ENCODE results near the gene ADO. TPM values are rescaled to one million over a fixed set of nuclear protein-coding genes. Genes with fewer than 3 reads are reported as not detected.
A peak's percentile ranks its signal among the peaks of the same experiment; 100 is the strongest.

ADO gene
- total RNA-seq, 2 experiments from 2014 or later: 22.5 to 23.3 TPM

DNA sequence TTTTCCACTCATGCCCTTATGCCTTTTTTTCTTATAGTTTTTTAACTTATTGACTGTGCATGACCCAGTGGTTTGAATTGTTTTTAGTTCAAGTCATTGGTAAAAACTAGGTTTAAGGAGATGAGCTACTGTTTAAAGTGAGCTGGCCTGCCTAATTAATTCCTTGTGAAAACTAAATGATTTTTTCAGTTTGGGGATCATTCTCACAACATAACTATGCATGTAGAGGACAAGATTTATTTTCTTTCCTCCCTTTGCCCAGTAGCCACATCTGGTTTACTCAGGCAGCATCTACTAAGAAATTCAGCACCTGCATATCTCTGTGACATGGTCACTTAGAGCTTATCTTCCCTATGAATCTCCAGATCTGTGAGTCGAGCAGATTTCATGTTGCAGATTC, 1.7 kb downstream of the ADO start:
- Mint-ChIP-seq H3K36me3 (peaks cover 45% of the 10 kb centered on the region), H3K4me1 (peaks cover 55% of the 10 kb centered on the region), H3K9me3 (no peaks in the 10 kb centered on the region), H3K4me3 (peak overlapping the region; percentile 94), H3K27me3 (no peaks in the 10 kb centered on the region), H3K27ac (peak overlapping the region; percentile 2)
- no peak for DNase-seq

- no peak for DNase-seq
- Mint-ChIP-seq H3K27me3 (no peaks in the 10 kb centered on the region), H3K4me3 (no peak overlapping the region), H3K27ac (peak overlapping the region; percentile 79), H3K36me3 (peaks cover 73% of the 10 kb centered on the region), H3K9me3 (no peaks in the 10 kb centered on the region), H3K4me1 (peaks cover 70% of the 10 kb centered on the region)
Measured at GRCh38 chr10:62810156-62810902, 5.8 kb downstream of the ADO start.

DNA sequence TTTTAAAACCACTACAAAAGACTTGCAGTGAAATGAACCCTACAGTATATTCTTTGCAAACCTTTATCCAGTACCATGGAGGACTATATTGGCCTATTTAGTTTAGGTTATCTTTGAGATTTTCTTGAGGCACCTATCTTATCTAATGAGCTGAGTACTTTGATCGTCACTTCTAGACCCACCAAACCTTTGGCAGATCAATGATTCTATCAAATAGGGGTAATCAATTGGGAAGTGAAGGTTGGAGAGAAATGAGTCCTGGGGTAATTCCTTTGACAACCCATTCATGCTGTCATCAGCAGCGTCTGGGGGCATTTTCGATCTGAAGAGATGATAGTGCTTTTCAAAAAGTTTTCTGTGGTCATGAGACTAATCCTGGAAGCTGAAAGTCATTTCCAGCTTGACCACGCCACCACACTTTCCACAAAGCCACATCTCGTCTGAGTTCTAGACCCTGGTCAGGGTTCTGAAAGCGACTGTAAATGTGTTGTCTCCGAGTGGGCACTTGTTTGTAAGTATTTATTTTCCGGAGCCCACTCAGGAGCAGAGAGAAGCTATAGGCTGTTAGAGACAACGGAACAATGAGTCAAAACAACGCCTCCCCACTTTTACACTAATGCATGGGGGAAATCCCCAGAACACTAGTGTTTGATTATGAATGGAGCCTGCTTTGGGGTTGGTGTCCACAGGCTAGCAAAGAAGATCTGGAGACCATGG, 6.8 kb downstream of the ADO start:
- peaks cover 77% of the 10 kb centered on the region for H3K36me3 Mint-ChIP-seq
- peak overlapping the region; percentile 49 for H3K4me3 Mint-ChIP-seq
- H3K27me3 Mint-ChIP-seq: no peaks in the 10 kb centered on the region
- peaks cover 70% of the 10 kb centered on the region for H3K4me1 Mint-ChIP-seq
- peak overlapping the region; percentile 79 for H3K27ac Mint-ChIP-seq
- H3K9me3 Mint-ChIP-seq: no peaks in the 10 kb centered on the region
- peak; percentile 87 for DNase-seq

GRCh38 chr10:62812672-62813439, 8.3 kb downstream of the ADO start:
- Mint-ChIP-seq H3K4me3 (peak overlapping the region; percentile 89), H3K27me3 (no peaks in the 10 kb centered on the region), H3K36me3 (peaks cover 66% of the 10 kb centered on the region), H3K4me1 (peaks cover 58% of the 10 kb centered on the region), H3K27ac (peak overlapping the region; percentile 72), H3K9me3 (no peaks in the 10 kb centered on the region)
- DNase-seq: no peak

DNA sequence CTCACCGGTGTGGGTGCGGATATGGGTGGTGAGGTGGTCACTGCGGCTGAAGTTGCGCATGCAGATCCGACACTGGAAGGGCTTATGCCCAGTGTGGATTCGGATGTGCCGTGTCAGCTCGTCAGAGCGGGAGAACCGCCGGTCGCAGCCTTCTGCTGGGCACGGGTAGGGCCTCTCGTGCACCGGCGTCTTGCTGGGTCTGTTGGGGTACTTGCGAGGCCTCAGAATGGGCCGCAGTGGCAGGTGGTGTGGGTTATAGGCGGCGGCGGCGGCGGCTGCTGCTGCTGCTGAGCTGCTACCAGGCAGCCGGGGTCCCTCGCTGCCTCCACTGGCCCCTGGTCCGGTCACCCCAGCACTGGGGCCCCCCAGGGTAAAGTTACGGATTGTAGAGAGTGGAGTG, 8.9 kb downstream of the ADO start:
- Mint-ChIP-seq H3K27me3 (no peaks in the 10 kb centered on the region), H3K4me1 (peaks cover 55% of the 10 kb centered on the region), H3K27ac (peak overlapping the region; percentile 97), H3K36me3 (peaks cover 62% of the 10 kb centered on the region), H3K9me3 (no peaks in the 10 kb centered on the region), H3K4me3 (peak overlapping the region; percentile 89)
- peak; percentile 4 for DNase-seq

DNA sequence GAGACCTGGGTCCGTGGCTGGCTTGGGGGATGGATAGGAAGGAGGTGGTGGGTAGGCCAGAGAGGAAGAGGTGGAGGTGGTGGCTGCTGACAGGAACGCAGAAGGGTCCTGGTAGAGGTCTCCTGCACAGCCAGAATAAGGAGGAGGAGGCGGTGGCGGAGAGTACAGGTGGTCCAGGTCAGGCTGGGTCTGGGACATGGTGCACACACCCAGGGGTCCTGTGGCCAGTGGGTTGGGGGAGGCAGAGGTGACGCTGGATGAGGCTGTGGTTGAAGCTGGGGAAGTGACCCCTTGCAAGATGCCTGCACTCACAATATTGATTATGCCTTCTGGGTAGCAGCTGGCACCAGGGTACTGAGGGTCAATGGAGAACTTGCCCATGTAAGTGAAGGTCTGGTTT, 9.5 kb downstream of the ADO start:
- H3K9me3 Mint-ChIP-seq: no peaks in the 10 kb centered on the region
- H3K4me3 Mint-ChIP-seq: peak overlapping the region; percentile 89
- peaks cover 2% of the 10 kb centered on the region for H3K27me3 Mint-ChIP-seq
- DNase-seq: peak; percentile 4
- peaks cover 57% of the 10 kb centered on the region for H3K36me3 Mint-ChIP-seq
- peaks cover 51% of the 10 kb centered on the region for H3K4me1 Mint-ChIP-seq
- H3K27ac Mint-ChIP-seq: peak overlapping the region; percentile 97

GRCh38 chr10:62814756-62815380, 10.3 kb downstream of the ADO start:
- Mint-ChIP-seq H3K36me3 (peaks cover 52% of the 10 kb centered on the region), H3K4me1 (peaks cover 49% of the 10 kb centered on the region), H3K27ac (peak overlapping the region; percentile 97), H3K4me3 (peak overlapping the region; percentile 89), H3K9me3 (no peaks in the 10 kb centered on the region), H3K27me3 (peaks cover 11% of the 10 kb centered on the region)
- DNase-seq: peak; percentile 41

DNA sequence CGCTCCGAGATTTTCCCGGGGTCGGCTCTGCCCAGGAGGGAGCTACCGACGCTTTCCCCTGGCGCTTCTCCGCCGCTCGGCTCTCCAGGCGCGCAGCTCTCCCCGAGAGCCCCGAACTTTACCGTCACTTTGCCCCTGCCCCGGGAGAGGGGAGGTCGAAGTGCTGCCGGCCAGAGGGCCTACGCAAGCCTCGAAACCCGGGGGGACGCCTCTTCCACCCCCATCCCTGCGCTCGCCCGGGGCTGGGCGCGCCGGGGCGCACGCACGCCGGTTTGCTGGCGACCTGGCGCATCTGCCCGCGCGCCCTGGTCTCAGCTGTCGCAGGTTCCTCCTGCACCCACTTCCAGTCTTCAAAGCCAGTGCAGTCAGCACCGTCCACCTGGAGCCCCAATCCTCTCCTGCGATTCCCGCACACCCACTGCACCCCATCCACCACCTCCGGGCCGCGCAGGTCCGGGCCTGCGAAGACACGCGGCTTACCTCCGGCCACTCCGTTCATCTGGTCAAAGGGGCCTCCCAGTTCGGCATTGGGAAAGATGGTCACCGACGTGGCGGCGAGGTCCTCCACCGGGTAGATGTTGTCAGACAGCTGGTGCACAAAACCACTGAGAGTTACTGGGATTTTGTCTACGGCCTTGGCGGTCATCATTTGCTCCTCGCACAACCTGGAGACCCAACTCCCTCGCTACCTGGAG, 11.0 kb downstream of the ADO start:
- Mint-ChIP-seq H3K4me3 (peak overlapping the region; percentile 89), H3K27me3 (peaks cover 18% of the 10 kb centered on the region), H3K36me3 (peaks cover 46% of the 10 kb centered on the region), H3K27ac (peak overlapping the region; percentile 97), H3K9me3 (no peaks in the 10 kb centered on the region), H3K4me1 (peaks cover 42% of the 10 kb centered on the region)
- DNase-seq: peak; percentile 46

- Mint-ChIP-seq H3K36me3 (peaks cover 41% of the 10 kb centered on the region), H3K4me1 (peaks cover 37% of the 10 kb centered on the region), H3K27me3 (peaks cover 22% of the 10 kb centered on the region), H3K27ac (peak overlapping the region; percentile 97), H3K9me3 (no peaks in the 10 kb centered on the region), H3K4me3 (peak overlapping the region; percentile 89)
- no peak for DNase-seq
Measured at GRCh38 chr10:62816076-62816330, 11.5 kb downstream of the ADO start.

DNA sequence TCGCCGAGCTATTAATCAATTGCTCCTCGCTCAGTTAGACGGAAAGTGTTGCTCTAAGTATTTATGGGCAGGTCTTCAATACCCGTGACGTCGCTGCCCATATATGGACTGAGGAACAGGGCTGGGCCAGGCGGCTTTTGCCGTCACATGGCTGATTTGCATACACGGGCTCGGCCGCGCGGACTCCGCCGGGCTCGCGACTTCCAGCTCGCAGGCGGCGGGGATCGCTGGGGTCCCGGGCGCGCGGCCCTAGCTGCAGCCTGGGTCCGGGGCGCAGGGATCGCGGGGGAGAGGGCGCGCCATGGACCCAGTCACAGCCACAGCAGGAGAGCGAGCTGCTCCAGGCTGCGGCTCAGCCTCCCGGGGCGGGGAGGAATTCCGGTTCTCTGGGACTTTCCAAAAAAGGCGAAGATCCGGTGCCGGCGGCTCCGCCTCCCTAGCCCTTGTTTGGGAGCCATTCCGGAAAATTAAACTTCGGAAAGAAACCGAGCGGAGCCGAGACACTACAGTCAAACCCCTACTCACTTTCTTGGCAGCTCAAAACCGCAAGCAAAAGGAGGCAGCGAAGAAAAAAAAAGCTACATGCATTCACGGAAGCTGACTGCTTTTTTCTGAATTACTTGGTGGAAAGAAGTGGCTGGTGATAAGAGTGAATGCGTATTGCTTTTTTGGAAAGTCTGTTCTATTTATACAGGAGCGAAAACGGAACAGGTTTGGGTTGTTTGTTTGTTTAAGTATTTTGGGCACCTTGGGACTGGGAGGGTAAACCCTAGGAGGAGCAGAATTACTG, 12.0 kb downstream of the ADO start, which contains the start of gene EGR2:
TSS of gene EGR2 (minus strand) at position 36 of the 790 bp plus-strand sequence. CDS start 337 bp downstream, outside the sequence.
- Mint-ChIP-seq H3K36me3 (peaks cover 38% of the 10 kb centered on the region), H3K27me3 (peaks cover 28% of the 10 kb centered on the region), H3K4me3 (peak within 1 kb of the TSS; percentile 89), H3K4me1 (peaks cover 32% of the 10 kb centered on the region), H3K9me3 (no peaks in the 10 kb centered on the region), H3K27ac (peak within 1 kb of the TSS; percentile 97)
- peak; percentile 92 for DNase-seq

DNA sequence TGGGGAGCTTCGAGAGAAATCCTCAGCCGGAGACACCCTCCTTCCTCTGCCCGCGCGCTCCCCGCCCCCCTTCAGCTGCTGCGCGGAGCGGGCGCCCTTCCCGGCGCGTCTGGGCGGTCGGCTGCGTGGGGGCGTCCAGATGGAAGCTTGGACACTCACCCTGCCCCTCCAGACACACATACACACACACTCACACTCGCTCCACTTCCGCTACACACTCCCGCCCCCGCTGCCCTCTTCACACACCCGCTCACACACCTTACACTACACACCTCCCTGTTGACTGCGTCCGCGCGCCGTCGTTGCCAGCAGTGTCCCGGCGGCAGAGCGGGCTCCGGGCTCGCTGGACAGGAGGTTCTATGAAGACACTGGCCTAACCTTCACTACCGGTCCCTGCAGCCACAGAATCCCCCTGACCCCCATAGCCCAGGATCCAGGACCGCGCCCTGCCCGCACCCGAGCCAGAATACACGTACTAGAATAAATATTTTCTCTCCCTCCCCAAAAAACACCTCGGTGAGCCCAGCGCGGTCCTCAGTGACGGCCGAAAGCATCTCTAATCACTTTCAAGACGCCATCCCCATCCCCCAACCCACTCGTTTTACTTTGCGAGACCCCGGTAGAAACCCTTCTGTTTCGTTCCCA, 12.7 kb downstream of the ADO start:
- H3K27me3 Mint-ChIP-seq: peaks cover 28% of the 10 kb centered on the region
- peak overlapping the region; percentile 97 for H3K27ac Mint-ChIP-seq
- H3K36me3 Mint-ChIP-seq: peaks cover 35% of the 10 kb centered on the region
- H3K4me3 Mint-ChIP-seq: peak overlapping the region; percentile 89
- no peaks in the 10 kb centered on the region for H3K9me3 Mint-ChIP-seq
- H3K4me1 Mint-ChIP-seq: peaks cover 27% of the 10 kb centered on the region
- peak; percentile 69 for DNase-seq

GRCh38 chr10:62817766-62818425, 13.4 kb downstream of the ADO start:
- peak; percentile 79 for DNase-seq
- H3K36me3 Mint-ChIP-seq: peaks cover 28% of the 10 kb centered on the region
- H3K9me3 Mint-ChIP-seq: no peaks in the 10 kb centered on the region
- H3K4me3 Mint-ChIP-seq: peak overlapping the region; percentile 89
- peaks cover 21% of the 10 kb centered on the region for H3K4me1 Mint-ChIP-seq
- H3K27ac Mint-ChIP-seq: peak overlapping the region; percentile 97
- peaks cover 30% of the 10 kb centered on the region for H3K27me3 Mint-ChIP-seq

DNA sequence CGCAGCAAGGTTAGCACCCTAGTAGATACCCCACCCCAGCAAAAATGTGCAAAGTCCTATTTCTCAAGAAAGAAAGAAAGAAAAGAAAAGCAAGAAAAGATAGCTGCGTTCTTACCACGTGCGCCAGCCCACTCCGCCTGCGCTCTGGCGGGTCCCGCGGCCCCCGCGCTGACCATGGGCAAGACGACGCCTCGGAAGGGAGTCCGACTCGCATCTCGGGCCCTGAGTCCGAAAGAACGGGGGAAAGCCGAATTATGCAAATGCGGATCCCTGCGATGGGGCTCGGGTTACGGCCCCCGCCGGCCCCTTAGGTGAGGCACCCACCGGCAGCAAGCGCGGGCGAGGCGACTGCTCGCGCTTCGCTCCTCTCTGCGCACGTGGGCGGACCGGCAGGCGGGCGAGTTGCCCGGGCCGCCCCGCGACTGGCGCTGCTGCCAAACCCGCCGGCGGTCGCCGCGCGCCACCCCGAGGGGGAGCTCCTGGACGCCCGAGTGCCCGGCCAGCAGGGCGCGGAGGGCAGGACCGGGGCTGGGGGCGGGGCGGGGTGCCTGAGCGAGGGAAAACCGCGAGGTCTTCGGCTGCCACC, 14.0 kb downstream of the ADO start:
- H3K36me3 Mint-ChIP-seq: peaks cover 22% of the 10 kb centered on the region
- H3K27ac Mint-ChIP-seq: peak overlapping the region; percentile 89
- peak overlapping the region; percentile 89 for H3K4me3 Mint-ChIP-seq
- no peaks in the 10 kb centered on the region for H3K9me3 Mint-ChIP-seq
- DNase-seq: peak; percentile 79
- H3K27me3 Mint-ChIP-seq: peaks cover 30% of the 10 kb centered on the region
- H3K4me1 Mint-ChIP-seq: peaks cover 17% of the 10 kb centered on the region

All from activated naive CD8-positive, alpha-beta T cell treated with anti-CD3 and anti-CD28 coated beads for 36 hours (primary cell).